NCI-H1930 (cell line): Measurements from ENCODE around the gene RAVER1.

Source experiments
- DNase-seq, 2 experiments: peaks; one replicate each; lab custom pipeline; 2025; lab: John Stamatoyannopoulos, UW

Gene RAVER1

GRCh38 chr19:10269333-10270179, 63.8 kb downstream of the RAVER1 start:
- peak in 1 of 2 experiments; percentile 35 for DNase-seq

GRCh38 chr19:10268071-10268470, 65.3 kb downstream of the RAVER1 start:
- no peak for DNase-seq

- no peak for DNase-seq
Measured at GRCh38 chr19:10266706-10267105, 66.6 kb downstream of the RAVER1 start.
